HCT116 (cell line): ENCODE data around the gene ZEB2. TPM values are rescaled to one million over a fixed set of nuclear protein-coding genes. Genes with fewer than 3 reads are reported as not detected.

Experiments
- ATAC-seq: fragments of 200-7000 bp; cut with Tn5 transposase; 2 replicates; pipeline ENCODE4 v1.9.1; 2020; ENCODE audit warnings: mild to moderate bottlenecking, moderate library complexity
- BruUV-seq: library from RNA; stranded (reverse); fragments of 400-500 nt; replicated peaks from 2 replicates; lab custom pipeline; 2021; lab: Mats Ljungman, UMichigan
- CTCF ChIA-PET: fragments of 300-600 bp; sonication (Branson Sonifier 250); formaldehyde crosslinking; loops from one replicate; lab custom pipeline; 2021; ENCODE audit warnings: antibody characterized with exemption; lab: Charles Lee
- POLR2A ChIA-PET: fragments of 300-600, 350-600 bp; sonication (Branson Sonifier 250); formaldehyde crosslinking; loops from one replicate; lab custom pipeline; 2021; ENCODE audit warnings: antibody characterized with exemption; lab: Charles Lee
- RAD21 ChIA-PET, 2 experiments: fragments of 300-600 bp; sonication (Branson Sonifier 250); formaldehyde crosslinking; loops; one replicate each; lab custom pipeline; 2023; ENCODE audit warnings: low total read pairs in 2 of 2; ENCODE audit not compliant: uncharacterized antibody in 2 of 2, unreplicated experiment in 2 of 2, low non-redundant PET in 1 of 2; lab: Charles Lee
- DNase-seq: peaks from one replicate; pipeline ENCODE4 v3.0.0-alpha.2; 2010; ENCODE audit warnings: low read depth, low spot score
- H2AFZ ChIP-seq: fragments of 200-600 bp; shearing (Covaris generic), sonication (generic); 2 replicates; pipeline ENCODE4 v1.6.1; 2017; ENCODE audit warnings: low read depth, mixed run types, mixed read lengths, antibody characterized with exemption, low read length; ENCODE audit not compliant: poor library complexity, severe bottlenecking
- H3K27ac ChIP-seq: 2 replicates; pipeline ENCODE4 v1.5.1; 2012; ENCODE audit warnings: low read depth, low read length
- H3K27me3 ChIP-seq: fragments of 200-600 bp; sonication (generic); 2 replicates; pipeline ENCODE4 v1.6.1; 2016; ENCODE audit warnings: mixed run types, low read length, mixed read lengths; ENCODE audit not compliant: insufficient read depth
- H3K36me3 ChIP-seq, 2 experiments: fragments of 200-500 bp in 1 of 2; fragments of 200-600 bp in 1 of 2; sonication (Bioruptor generic) in 1 of 2; sonication (generic) in 1 of 2; 2 replicates each; pipeline versions ENCODE4 v1.5.1 to v1.6.1; 2014 to 2016; ENCODE audit warnings: low read length in 2 of 2, inconsistent platforms in 1 of 2, mixed read lengths in 1 of 2, mixed run types in 1 of 2; ENCODE audit not compliant: insufficient read depth in 2 of 2, control insufficient read depth in 1 of 2
- H3K4me1 ChIP-seq, 2 experiments: fragments of 200-600 bp in 1 of 2; sonication (generic) in 1 of 2; 2 replicates each; pipeline versions ENCODE4 v1.5.1 to v1.6.1; 2012 to 2017; ENCODE audit warnings: low read length in 2 of 2, inconsistent platforms in 1 of 2, mild to moderate bottlenecking in 1 of 2, mixed read lengths in 1 of 2, mixed run types in 1 of 2, moderate library complexity in 1 of 2; ENCODE audit not compliant: insufficient read depth in 2 of 2, control insufficient read depth in 1 of 2
- H3K4me2 ChIP-seq: fragments of 200-600 bp; sonication (generic); 2 replicates; pipeline ENCODE4 v1.6.1; 2017; ENCODE audit warnings: mixed run types, low read length, mixed read lengths
- H3K4me3 ChIP-seq, 2 experiments: fragments of 200-600 bp in 1 of 2; sonication (generic) in 1 of 2; replicated peaks in 1 of 2; 2 replicates each; pipeline ENCODE4 v1.5.1; 2011 to 2016; ENCODE audit warnings: low read length in 2 of 2, control low read depth in 1 of 2, low read depth in 1 of 2, mild to moderate bottlenecking in 1 of 2, mixed read lengths in 1 of 2, mixed run types in 1 of 2
- H3K79me2 ChIP-seq: fragments of 200-600 bp; sonication (generic); 2 replicates; pipeline ENCODE4 v1.6.1; 2017; ENCODE audit warnings: mild to moderate bottlenecking, mixed run types, low read length, moderate library complexity, mixed read lengths; ENCODE audit not compliant: insufficient read depth
- H3K9ac ChIP-seq: fragments of 200-600 bp; sonication (generic); 2 replicates; pipeline ENCODE4 v1.6.1; 2016; ENCODE audit warnings: low read length, mixed read lengths
- H3K9me2 ChIP-seq: fragments of 200-600 bp; sonication (generic), shearing (Covaris generic); 2 replicates; pipeline ENCODE4 v1.6.1; 2017; ENCODE audit warnings: mixed run types, mild to moderate bottlenecking, moderate library complexity; ENCODE audit not compliant: insufficient read depth
- H3K9me3 ChIP-seq, 2 experiments: fragments of 200-500 bp in 1 of 2; fragments of 200-600 bp in 1 of 2; sonication (Bioruptor generic) in 1 of 2; sonication (generic) in 1 of 2; 2 replicates each; pipeline ENCODE4 v1.6.1; 2014 to 2017; ENCODE audit warnings: low read length in 2 of 2, mixed read lengths in 2 of 2, inconsistent platforms in 1 of 2, low read depth in 1 of 2, mild to moderate bottlenecking in 1 of 2, mixed run types in 1 of 2, moderate library complexity in 1 of 2; ENCODE audit not compliant: control insufficient read depth in 1 of 2, insufficient read depth in 1 of 2
- H4K20me1 ChIP-seq: fragments of 200-600 bp; sonication (generic), shearing (Covaris generic); 2 replicates; pipeline ENCODE4 v1.6.1; 2017; ENCODE audit warnings: mixed run types, mild to moderate bottlenecking, moderate library complexity; ENCODE audit not compliant: insufficient read depth
- CEBPB ChIP-seq: IDR thresholded peaks from 2 replicates; pipeline ENCODE4 v1.6.1; 2012; ENCODE audit warnings: low read depth
- ELF1 ChIP-seq: IDR thresholded peaks from 2 replicates; pipeline ENCODE4 v1.6.1; 2012; ENCODE audit warnings: low read depth, borderline replicate concordance
- EZH2 ChIP-seq: fragments of 200-600 bp; sonication (generic); IDR thresholded peaks from 2 replicates; pipeline ENCODE4 v1.6.1; 2017; ENCODE audit warnings: antibody characterized with exemption, mixed run types
- EZH2phosphoT487 ChIP-seq: fragments of 200-600 bp; IDR thresholded peaks from 2 replicates; pipeline ENCODE4 v1.6.1; 2018; ENCODE audit warnings: antibody characterized with exemption, borderline replicate concordance
- FOSL1 ChIP-seq: IDR thresholded peaks from 2 replicates; pipeline ENCODE4 v1.6.1; 2012; ENCODE audit warnings: low read depth
- JUND ChIP-seq: IDR thresholded peaks from 2 replicates; pipeline ENCODE4 v1.6.1; 2012
- MAX ChIP-seq: IDR thresholded peaks from 2 replicates; pipeline ENCODE4 v1.6.1; 2012
- POLR2A ChIP-seq: IDR thresholded peaks from 2 replicates; pipeline ENCODE4 v1.7.0; 2011; ENCODE audit warnings: borderline replicate concordance; ENCODE audit not compliant: insufficient read depth, insufficient read length; ENCODE audit errors: extremely low read depth
- RAD21 ChIP-seq: IDR thresholded peaks from 2 replicates; pipeline ENCODE4 v1.6.1; 2012; ENCODE audit warnings: low read depth, mild to moderate bottlenecking
- SP1 ChIP-seq: IDR thresholded peaks from 2 replicates; pipeline ENCODE4 v1.6.1; 2012; ENCODE audit warnings: low read depth
- SRF ChIP-seq: IDR thresholded peaks from 2 replicates; pipeline ENCODE4 v1.6.1; 2012; ENCODE audit warnings: low read depth
- ZBTB33 ChIP-seq: IDR thresholded peaks from 2 replicates; pipeline ENCODE4 v1.6.1; 2011; ENCODE audit warnings: mild to moderate bottlenecking, low read length, moderate library complexity; ENCODE audit not compliant: insufficient replicate concordance; ENCODE audit errors: extremely low read depth
- ZNF274 ChIP-seq: fragments of 200-500 bp; sonication (Bioruptor generic); IDR thresholded peaks from 2 replicates; pipeline ENCODE4 v1.6.1; 2014; ENCODE audit warnings: mild to moderate bottlenecking, low read depth, low read length, inconsistent platforms
- intact Hi-C: fragments of 100-400 bp; cut with micrococcal nuclease; formaldehyde crosslinking; loops from 2 replicates; pipeline ENCODE4 v1.10.0; 2022
- total RNA-seq: library from RNA; stranded (reverse); gene quantifications from one replicate; pipeline ENCODE4 v1.2.1, GENCODE V29; 2021; ENCODE audit not compliant: unreplicated experiment
- TF ChIP-seq, protein P1 (sequence below): IDR thresholded peaks from 2 replicates; pipeline ENCODE4 v1.6.1; 2012
- TF ChIP-seq, protein P2 (sequence below): IDR thresholded peaks from 2 replicates; pipeline ENCODE4 v1.6.1; 2012; ENCODE audit warnings: low read depth

Gene ZEB2
- total RNA-seq, 1 experiment from 2014 or later, result 0.81 TPM

GRCh38 chr2:144358979-144359541 is 160.9 kb downstream of the ZEB2 start:
- ATAC-seq, result no peak
- H3K36me3 ChIP-seq, result no peaks in the 10 kb centered on the region
- CTCF ChIA-PET, result no interaction called here

GRCh38 chr2:144358374-144358964 is 161.4 kb downstream of the ZEB2 start:
- ATAC-seq (no peak), DNase-seq (no peak)
- Histone ChIP-seq H3K4me1 (peaks cover 6 to 14% of the 10 kb centered on the region in 2 experiments; a peak in 3 of 4 replicates), H3K9me2 (no peaks in the 10 kb centered on the region), H3K4me3 (no peak overlapping the region), H2AFZ (peak overlapping the region; percentile 83), H3K27me3 (no peaks in the 10 kb centered on the region), H3K27ac (no peak overlapping the region), H3K9me3 (no peaks in the 10 kb centered on the region), H4K20me1 (no peaks in the 10 kb centered on the region), H3K79me2 (no peaks in the 10 kb centered on the region), H3K9ac (no peak overlapping the region), H3K36me3 (no peaks in the 10 kb centered on the region), H3K4me2 (peak overlapping the region; percentile 53)
- ChIA-PET RAD21 (no interaction called here), POLR2A (no interaction called here), CTCF (no interaction called here)
- BruUV-seq, result no TSS peak
- intact Hi-C loops, result no loop called here
- TF ChIP-seq EZH2phosphoT487, result no peak
- TF ChIP-seq, protein P1, sequence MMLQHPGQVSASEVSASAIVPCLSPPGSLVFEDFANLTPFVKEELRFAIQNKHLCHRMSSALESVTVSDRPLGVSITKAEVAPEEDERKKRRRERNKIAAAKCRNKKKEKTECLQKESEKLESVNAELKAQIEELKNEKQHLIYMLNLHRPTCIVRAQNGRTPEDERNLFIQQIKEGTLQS, result no peak
- TF ChIP-seq JUND, result no peak
- TF ChIP-seq ZBTB33, result no peak
- TF ChIP-seq EZH2, result no peak
- TF ChIP-seq, protein P2, sequence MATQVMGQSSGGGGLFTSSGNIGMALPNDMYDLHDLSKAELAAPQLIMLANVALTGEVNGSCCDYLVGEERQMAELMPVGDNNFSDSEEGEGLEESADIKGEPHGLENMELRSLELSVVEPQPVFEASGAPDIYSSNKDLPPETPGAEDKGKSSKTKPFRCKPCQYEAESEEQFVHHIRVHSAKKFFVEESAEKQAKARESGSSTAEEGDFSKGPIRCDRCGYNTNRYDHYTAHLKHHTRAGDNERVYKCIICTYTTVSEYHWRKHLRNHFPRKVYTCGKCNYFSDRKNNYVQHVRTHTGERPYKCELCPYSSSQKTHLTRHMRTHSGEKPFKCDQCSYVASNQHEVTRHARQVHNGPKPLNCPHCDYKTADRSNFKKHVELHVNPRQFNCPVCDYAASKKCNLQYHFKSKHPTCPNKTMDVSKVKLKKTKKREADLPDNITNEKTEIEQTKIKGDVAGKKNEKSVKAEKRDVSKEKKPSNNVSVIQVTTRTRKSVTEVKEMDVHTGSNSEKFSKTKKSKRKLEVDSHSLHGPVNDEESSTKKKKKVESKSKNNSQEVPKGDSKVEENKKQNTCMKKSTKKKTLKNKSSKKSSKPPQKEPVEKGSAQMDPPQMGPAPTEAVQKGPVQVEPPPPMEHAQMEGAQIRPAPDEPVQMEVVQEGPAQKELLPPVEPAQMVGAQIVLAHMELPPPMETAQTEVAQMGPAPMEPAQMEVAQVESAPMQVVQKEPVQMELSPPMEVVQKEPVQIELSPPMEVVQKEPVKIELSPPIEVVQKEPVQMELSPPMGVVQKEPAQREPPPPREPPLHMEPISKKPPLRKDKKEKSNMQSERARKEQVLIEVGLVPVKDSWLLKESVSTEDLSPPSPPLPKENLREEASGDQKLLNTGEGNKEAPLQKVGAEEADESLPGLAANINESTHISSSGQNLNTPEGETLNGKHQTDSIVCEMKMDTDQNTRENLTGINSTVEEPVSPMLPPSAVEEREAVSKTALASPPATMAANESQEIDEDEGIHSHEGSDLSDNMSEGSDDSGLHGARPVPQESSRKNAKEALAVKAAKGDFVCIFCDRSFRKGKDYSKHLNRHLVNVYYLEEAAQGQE, result no peak
- TF ChIP-seq POLR2A, result no peak
- no peak for TF ChIP-seq FOSL1
- no peak for TF ChIP-seq MAX
- no peak for TF ChIP-seq ZNF274
- TF ChIP-seq SP1, result no peak
- no peak for TF ChIP-seq SRF
- TF ChIP-seq CEBPB, result no peak
- no peak for TF ChIP-seq RAD21
- TF ChIP-seq ELF1, result no peak

More at GRCh38 chr2:144358979-144359541, 160.9 kb downstream of the ZEB2 start:
- intact Hi-C loops, result no loop called here
- TF ChIP-seq CEBPB, result no peak
- TF ChIP-seq, all 23 proteins: peak for 0
- ChIA-PET RAD21 (no interaction called here), POLR2A (no interaction called here)
- H3K9ac ChIP-seq, result no peak overlapping the region
- no peaks in the 10 kb centered on the region for H3K27me3 ChIP-seq
- no TSS peak for BruUV-seq
- no peak for DNase-seq
- H2AFZ ChIP-seq, result peak overlapping the region; percentile 83
- no peak overlapping the region for H3K27ac ChIP-seq
- H3K4me1 ChIP-seq, result peaks cover 6 to 14% of the 10 kb centered on the region in 2 experiments; a peak in 3 of 4 replicates
- no peak overlapping the region for H3K4me2 ChIP-seq
- no peaks in the 10 kb centered on the region for H4K20me1 ChIP-seq
- no peaks in the 10 kb centered on the region for H3K9me2 ChIP-seq
- H3K9me3 ChIP-seq, result no peaks in the 10 kb centered on the region
- H3K79me2 ChIP-seq, result no peaks in the 10 kb centered on the region
- H3K4me3 ChIP-seq, result no peak overlapping the region
